ENCODE results near the gene SAC3D1.
"Not testable (repeated sequence)": the region's sequence is repeated elsewhere in the genome, so short reads cannot be mapped to it uniquely, and the experiment has no call there.

GRCh38 chr11:65003968-65004367, 37.0 kb upstream of the SAC3D1 start:
- TF ChIP-seq POLR2A (IDR thresholded peaks at IDR 0.05; ENCODE audit: control extremely low read depth in 1 of 2, low read depth in 2 of 2, low read length in 2 of 2); JUND (IDR thresholded peaks at IDR 0.05; ENCODE audit: low read length); YY1 (IDR thresholded peaks at IDR 0.05; ENCODE audit: low read depth, low read length); GABPA (IDR thresholded peaks at IDR 0.05; ENCODE audit: borderline replicate concordance, insufficient read depth, low read length); CBX8 (IDR thresholded peaks at IDR 0.05; ENCODE audit: borderline replicate concordance, low read depth, low read length); ATF2 (IDR thresholded peaks at IDR 0.05; ENCODE audit: low read length); CREB1 (IDR thresholded peaks at IDR 0.05); MAFK (IDR thresholded peaks at IDR 0.05; ENCODE audit: low read depth, low read length); CTCF (IDR thresholded peaks at IDR 0.05; ENCODE audit: control extremely low read depth in 1 of 3, insufficient read depth in 1 of 3, low read depth in 1 of 3, low read length in 3 of 3); ZNF274 (IDR thresholded peaks at IDR 0.05; ENCODE audit: borderline replicate concordance, extremely low read depth, low read length); MAX (IDR thresholded peaks at IDR 0.05); RNF2 (IDR thresholded peaks at IDR 0.05; ENCODE audit: borderline replicate concordance, low read depth, low read length, missing control alignments, poor library complexity, severe bottlenecking); USF2 (IDR thresholded peaks at IDR 0.05; ENCODE audit: low read length); CBX5 (IDR thresholded peaks at IDR 0.05; ENCODE audit: low read depth, low read length): not testable (repeated sequence)
